C1 segment of cervical spinal cord (tissue), 14 donors: ENCODE data around the gene CLPSL2.
A peak's percentile ranks its signal among the peaks of the same experiment; 100 is the strongest.

Experiments used
- DNase-seq, 14 donors: peaks; one replicate each; lab custom pipeline; 2025; lab: John Stamatoyannopoulos, UW

The CLPSL2 gene

DNA sequence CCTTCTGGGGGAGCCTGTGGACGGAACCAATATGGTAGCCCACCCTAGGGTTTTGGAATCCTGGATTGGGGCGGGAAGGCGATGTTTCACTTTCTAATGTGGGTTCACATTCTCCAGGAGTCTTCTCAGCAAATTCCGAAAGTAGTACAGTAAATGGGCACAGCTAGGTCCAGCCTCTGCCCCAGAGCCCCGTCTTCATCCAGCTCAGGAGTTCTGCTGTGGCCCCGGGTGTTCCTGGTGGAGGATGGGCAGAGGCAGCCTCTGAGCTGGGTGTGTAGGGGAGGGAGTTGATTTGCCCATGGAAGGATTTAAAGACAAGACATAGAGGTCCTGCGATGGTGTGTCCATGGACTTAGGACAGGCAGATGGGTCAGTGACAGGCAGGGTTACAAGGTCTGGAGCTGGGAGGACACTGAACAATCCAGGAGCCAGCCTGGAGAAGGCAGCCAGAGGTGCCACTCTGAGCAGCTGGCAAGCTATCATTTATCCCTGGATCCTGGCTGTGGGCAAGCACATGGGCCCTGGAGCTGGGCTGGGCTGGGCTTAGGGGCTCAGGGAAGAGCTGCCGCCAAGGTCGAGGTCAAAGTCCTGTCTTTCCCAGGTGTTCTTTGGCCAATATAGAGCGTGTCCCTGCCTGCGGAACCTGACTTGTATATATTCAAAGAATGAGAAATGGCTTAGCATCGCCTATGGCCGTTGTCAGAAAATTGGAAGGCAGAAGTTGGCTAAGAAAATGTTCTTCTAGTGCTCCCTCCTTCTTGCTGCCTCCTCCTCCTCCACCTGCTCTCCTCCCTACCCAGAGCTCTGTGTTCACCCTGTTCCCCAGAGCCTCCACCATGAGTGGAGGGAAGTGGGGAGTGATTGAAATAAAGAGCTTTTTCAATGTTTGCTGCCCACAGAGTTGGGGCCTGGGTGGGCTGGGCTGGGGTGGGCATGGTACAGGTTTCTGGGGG, 11.1 kb downstream of the CLPSL2 start:
- DNase-seq: no peak

DNA sequence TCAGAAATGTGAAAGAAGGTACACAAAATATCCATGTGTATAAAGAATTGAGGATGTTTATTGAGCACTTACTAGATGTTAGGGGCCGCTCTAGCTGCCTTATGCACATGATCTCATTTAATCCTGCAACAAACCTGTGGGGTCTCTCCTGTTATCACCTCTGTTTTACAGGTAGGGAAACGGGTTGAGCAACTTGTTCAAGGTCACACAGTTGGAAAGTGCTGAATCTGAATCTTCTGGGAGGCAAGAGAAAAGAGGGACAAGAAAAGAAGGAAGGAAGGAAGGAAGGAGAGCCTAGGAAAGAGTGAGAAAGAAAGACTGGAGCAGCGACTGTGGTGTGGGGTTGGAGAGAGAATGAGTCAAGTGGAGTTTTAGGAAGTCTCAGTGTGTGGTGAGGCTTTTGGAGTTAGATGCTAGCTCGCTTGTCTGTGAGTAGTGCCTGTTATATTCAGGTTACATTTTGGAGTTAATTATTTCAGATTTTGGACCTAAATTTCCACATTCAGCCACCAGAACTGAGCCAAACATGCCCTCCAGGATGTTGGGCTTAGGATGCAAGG, 12.1 kb downstream of the CLPSL2 start:
- DNase-seq: no peak

DNA sequence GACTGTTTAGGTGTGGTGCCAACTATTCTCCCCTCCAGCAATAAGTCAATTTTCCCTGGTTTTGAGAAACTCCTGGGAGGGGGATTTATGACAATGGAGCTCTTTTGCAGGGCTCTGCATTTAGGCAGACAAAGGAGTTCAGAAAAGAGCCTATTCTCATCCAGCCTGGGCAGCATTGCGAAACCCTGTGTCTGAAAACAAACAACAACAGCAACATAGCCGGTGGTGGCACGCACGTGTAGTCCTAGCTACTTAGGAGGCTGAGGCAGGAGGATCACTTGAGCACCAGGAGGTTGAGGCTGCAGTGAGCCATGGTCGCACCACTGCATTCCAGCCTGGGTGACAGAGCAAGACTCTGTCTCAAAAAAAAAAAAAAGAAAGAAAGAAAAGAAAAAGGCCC, 14.3 kb downstream of the CLPSL2 start:
- no peak for DNase-seq

DNA sequence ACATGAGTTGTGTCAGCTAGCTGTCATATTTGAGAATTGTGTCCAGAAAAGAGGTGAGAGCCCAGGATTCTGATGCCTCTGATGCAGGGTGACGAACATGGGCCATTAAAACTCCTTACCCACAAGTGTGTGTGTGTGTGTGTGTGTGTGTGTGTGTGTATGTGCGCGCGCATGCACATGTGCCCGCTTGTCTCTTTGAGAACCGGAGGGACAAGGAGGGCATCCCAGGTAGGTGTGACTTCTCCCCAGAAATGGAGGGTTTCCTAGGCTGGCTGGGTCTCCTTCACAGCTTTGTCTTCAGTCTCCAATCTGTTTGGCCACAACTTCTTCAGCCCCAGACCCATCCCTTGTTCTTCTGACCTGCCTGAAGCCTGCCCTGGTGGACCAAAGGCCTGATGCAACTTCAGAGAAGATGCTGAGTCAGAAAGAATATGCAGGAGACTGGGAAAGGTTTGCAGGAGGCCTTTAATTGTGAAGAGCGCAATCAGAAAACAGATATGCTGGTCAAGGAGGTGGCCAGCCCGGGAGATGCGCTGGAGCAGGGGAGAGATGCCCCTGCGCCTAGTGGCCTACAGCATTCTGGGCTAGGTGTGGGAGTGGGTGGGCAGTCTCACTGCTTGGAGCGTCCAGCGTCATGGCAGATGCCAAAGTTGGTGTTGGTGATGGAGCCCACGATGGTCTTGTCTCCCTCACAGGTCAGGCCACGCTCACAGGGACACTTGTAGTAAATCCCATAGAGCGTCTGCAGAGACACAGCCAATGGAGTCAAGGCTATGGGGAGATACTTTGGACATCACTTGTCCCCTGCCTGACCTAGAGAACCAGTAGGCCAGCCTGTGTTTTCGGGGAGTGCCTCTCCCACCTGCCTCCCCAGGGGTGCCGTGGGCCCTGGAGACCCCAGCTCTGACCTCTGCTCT, 18.4 kb downstream of the CLPSL2 start:
- DNase-seq: no peak

DNA sequence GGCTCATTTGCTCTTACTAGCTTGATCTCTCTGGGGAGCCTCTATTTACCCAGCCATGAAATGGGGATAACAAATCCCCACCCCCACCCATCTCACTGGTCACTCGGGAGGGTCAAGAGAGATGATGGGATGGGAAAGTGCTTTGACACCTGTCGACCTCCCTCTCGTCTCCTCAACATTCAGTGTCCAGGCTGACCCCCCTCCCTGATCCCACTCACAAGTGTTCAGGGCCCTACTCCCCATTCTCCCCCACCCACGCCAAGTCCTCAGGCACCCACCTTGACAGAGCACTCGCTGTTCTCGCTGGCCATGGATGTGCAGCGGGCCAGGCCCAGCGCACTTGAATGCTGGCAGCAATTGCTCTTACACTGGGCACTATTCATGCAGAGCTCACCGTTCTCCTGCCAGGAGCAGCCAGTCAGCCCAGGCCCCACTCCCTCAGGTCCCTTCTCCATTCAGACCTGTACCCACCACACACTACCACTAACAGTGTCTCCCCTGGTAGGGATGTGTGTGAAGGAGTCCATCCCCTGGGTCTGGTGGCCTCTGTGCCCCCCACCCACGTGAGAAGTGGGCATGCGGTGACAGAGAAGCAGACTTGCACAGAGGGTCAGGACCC, 19.2 kb downstream of the CLPSL2 start:
- DNase-seq: no peak

DNA sequence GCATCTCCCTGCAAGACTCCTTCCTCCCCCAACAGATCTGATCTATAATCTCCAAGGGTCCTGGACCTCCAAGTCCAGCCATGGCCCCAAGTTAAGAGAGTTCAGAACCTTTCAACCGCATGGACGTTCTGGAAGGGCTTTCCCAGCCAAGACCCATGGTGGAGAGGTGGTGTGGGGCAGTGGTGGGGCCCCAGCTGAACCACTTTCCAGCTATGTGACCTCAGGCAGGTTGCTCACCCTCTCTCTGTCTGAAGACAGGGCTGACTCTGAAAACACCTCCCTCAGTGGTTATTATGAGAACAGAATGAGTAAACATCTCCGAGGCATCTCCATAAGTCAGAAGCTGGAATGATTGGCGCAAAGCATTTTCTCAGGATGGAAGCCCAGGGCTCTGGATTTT, 19.8 kb downstream of the CLPSL2 start:
- no peak for DNase-seq

DNA sequence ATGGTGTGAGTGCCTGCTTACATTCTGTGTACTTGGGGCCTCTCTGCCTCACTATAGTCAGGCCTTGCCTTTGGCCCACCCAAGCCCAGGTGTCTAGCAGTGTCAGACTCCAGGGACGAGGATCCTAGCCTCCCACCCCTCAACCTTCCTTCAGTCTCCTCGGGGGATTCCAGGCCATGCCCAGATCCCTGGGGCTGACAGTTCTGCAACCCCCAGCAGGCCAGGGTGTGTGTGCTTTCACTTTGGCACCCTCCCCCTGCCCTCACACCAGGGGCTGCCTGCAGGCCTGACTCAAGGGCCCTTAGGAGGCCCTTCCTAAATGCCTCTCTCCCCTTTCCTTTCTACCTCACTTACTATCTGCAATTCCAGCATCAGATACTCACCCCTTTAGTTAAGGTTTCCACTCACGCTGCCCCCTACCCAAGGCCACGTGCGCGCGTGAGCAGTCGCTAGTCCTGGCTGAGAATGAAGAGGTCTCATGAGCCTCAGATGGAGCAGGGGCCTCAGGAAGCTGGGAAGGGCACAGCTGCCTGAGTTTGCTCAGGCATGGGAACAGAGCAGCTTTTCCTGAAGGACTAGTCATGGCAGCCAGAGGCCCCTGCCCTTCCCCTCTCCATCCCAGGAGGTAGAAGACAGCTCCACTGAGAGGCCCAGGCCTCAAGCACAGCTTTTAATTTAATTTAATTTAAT, 21.6 kb downstream of the CLPSL2 start:
- no peak for DNase-seq

DNA sequence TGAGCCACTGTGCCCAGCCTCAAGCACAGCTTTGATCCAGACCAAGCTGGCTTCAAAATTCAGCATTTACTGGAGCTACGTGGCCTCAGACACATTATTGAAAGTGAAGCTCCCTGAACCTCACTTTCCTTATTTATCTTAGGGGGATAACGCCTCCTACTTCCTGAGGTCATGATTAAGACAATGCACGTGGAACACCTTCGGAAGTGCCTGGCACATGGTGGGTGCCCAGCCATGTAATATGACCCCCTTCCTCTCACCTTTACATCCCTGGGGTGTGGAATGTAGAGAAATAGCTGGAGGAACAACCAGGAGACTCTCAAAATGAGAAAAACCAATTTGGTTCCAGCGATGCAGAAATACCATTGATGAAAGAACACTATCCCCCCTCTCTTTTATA, 22.3 kb downstream of the CLPSL2 start:
- DNase-seq: no peak

DNA sequence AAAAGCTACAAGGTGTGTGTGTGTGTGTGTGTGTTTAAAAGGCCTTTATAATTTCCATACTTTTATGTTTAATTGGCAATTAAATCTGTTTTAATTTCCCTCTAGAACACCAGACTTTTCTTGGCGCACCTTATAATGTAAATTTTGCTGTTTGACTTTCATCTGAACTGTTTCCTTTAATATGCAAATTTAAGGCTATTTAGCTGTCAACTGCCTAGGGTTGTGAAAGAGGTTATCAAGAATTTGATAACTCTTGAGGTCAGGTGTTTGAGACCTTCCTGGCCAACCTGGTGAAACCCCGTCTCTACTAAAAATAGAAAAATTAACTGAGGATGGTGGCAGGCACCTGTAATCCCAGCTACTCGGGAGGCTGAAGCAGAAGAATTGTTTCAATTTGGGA, 24.8 kb downstream of the CLPSL2 start:
- no peak for DNase-seq

DNA sequence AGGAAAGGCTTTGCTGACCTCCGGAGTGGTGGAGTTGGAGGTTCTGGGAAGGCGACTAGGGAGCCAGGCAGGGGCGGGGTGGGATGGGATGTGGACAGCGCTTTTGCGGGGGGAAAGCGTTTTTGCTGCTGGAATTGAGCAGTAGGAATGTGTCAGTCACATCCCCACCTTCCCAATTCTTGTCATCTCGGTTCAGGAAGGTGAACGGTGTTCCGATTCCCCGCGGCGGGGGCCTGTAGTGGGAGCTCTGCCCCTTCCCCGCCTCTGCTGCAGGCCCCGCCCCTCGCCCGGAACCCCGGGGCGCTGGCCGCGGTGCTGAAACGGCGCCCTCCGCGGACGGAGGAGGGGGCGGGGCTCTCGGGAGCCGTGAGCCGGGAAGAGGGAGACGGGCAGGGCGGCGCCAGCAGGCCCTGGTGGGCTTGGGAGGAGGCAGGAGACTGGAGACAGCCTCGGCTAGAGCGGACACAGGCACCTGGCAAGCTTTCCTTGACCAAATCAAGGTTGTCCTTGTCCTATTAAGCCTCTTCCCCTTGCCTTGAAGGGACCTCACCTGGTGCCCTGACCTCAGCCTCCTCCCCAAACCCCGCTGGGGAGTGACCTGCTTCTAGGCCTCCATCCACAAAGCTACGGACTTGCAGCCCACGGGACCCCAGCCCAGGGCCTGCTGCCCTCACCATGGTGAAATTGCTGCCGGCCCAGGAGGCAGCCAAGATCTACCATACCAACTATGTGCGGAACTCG, 28.8 kb downstream of the CLPSL2 start, which contains the start of gene LHFPL5:
TSS of gene LHFPL5 (plus strand) at position 357 of the 741 bp plus-strand sequence. CDS start at position 676, 319 bp downstream.
- DNase-seq: peak in 3 of 14 donors; percentile 5 to 16 (median 5)

DNA sequence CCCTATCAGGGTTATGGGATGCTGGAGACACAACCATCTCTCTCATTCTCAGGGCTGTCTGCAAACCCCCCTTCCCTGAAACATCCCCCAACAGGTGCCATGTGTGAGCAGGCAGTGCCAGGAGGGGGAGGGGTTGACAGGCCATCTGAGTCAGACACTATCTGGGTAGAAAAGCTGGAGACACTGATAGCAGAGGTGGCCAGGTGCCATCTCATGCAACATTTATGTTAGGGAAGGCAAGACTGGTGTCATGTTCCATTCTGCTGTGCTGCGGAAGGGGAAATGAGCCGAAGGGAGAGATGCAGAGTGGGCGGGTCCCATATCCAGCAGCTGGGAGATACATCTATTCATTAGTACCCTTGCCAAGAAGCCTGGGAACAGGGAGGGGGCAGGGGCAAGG, 32.3 kb downstream of the CLPSL2 start:
- no peak for DNase-seq

DNA sequence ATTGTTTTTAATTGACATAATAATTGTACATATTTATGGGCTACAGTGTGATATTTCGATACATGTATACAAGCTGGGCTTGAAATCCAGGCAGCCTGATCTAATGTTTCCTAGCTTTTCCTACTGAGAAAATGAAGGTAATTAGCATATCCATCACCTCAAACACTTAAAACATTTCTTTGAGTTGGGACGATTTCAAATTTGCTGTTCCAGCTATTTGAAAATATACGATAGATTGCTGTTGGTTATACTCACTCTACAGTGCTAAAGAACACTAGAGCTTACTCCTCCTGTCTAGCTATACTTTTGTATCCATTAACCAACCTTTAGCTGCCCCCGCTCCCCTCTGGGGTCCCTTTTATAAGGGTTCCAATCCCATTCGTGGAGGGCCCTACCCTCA, 33.4 kb downstream of the CLPSL2 start:
- no peak for DNase-seq

DNA sequence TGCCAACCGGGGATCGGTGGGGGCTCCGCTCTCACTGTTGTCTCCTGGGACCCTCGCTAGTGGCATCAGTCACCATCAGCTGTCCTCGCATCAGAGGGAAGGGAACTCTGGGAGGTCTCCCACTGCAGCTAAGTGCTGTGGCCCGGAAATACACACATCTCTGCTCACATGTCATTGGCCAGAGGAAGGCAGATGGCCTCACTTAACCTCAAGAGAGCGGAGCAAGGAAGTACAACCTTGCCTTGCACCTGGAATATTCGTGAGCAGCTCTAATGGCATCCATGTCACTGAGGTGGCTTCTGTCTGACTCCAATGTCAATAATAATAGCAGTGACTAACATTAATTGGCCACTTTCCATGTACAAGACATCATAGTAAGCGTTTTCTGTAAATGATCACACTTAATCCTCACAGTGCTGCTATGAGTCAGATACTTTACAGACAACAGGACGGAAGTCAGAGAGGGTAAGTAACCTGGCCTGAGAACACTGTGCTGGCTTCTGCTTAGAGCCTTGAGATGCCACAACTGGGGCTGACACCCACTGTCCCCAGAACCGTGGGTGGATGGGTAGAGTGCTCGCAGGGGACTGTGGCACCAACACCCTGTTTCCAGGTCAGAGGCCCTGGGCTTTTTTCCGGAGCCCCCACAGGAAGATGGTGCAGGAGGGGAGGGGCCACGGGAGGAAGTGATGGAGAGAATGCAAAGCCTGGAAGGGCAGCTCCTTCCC, 34.7 kb downstream of the CLPSL2 start:
- DNase-seq: no peak

DNA sequence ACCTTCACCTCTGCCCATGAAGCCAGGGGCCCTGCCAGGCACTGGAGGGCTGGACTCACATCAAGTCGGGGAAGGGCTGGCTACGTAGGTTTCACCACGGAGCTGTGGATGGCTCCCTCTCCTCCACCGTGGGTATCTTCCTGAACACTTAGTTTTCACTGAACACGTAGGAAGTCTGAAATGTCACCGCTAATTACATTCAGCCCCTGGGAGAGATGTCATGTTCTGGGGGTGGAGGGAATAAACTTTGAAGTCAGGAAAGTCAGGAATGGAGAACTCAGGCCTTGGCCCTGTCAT, 35.2 kb downstream of the CLPSL2 start:
- no peak for DNase-seq

DNA sequence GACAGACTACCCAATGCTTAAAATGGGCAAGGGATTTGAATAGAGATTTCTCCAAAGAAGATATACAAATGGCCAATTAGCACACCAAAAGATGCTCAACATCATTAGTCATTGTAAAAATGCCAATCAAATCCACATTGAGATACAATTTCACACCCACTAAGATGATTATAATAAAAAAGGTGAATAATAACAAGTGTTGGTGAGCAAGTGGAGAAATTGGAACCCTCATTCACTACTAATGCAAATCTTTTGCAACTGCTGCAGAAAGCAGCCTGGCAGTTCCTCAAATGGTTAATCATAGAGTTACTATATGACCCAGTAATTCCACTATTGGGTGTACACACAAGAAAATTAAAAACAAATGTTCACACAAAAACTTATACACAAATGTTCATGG, 41.1 kb downstream of the CLPSL2 start:
- no peak for DNase-seq

DNA sequence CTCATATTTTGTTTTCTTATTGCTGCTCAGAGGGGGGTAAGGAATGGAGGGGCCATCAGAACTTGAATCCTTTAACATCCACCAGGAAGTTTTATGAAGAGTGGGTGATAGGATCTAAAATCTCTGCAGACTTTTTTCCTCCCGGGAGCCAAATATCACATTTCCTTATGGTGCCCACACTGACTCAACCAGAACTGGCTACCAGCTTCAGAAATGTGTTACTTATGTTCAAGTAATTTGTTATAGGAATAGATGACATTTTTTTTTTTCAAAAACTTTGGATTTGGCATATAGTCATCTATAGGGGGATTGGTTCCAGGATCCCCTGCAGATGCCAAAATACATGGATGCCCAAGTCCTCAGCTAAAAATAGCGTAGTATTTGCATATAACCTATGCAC, 47.2 kb downstream of the CLPSL2 start:
- DNase-seq: no peak

DNA sequence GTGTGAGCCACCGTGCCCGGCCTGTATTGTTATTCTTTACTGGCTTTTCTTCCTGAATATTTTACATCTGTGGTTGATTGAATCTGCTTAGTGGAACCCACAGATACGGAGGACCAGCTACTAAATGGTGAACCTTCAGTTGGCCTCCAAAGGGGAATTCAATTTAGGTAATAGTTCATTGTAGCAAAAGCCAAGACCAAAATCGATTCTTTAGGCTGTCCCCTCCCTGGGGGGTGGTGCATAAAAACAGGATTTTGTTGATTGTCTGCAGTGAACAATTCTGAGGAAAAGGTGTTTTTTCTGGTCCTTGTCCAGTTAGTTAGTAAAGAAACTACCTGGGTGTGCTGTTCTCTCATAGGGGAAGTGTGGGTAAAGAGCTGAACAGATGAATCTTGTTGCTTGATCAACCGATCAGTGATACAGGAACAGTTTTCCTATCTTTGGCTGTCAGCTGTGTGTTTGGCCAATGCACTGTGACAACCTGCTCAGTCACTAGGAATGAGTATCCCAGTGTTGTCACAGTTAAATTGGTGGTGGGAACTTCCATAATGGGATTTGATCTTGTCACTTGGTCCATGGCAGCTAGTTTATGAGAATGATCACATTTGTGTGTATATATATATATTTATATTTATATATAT, 48.3 kb downstream of the CLPSL2 start:
- DNase-seq: no peak
